Activated naive CD4-positive, alpha-beta T cell treated with anti-CD3 and anti-CD28 coated beads, Interleukin-2, amount 50 U/mL, for 24 hours (primary cell): Measurements from ENCODE around the gene PCDHA1.

Experiments used
- H3K27ac Mint-ChIP-seq: one replicate; pipeline ENCODE4 v1.8.0; 2021; ENCODE audit warnings: mild to moderate bottlenecking, mixed read lengths
- H3K27me3 Mint-ChIP-seq: one replicate; pipeline ENCODE4 v1.8.0; 2021; ENCODE audit warnings: mixed read lengths
- H3K36me3 Mint-ChIP-seq: one replicate; pipeline ENCODE4 v1.8.0; 2021; ENCODE audit warnings: mixed read lengths
- H3K4me1 Mint-ChIP-seq: one replicate; pipeline ENCODE4 v1.8.0; 2021; ENCODE audit warnings: mixed read lengths
- H3K4me3 Mint-ChIP-seq: one replicate; pipeline ENCODE4 v1.8.0; 2021; ENCODE audit warnings: mild to moderate bottlenecking, mixed read lengths
- H3K9me3 Mint-ChIP-seq: one replicate; pipeline ENCODE4 v1.8.0; 2021; ENCODE audit warnings: mixed read lengths

PCDHA1 gene

GRCh38 chr5:140978260-140978659 lies 192.3 kb downstream of the PCDHA1 start:
- H3K27me3 Mint-ChIP-seq: peaks cover 15% of the 10 kb centered on the region
- no peak overlapping the region for H3K4me3 Mint-ChIP-seq

GRCh38 chr5:140978983-140979382 lies 193.0 kb downstream of the PCDHA1 start:
- Mint-ChIP-seq H3K27me3 (peaks cover 17% of the 10 kb centered on the region), H3K36me3 (no peaks in the 10 kb centered on the region), H3K27ac (no peak overlapping the region), H3K4me3 (no peak overlapping the region), H3K9me3 (no peaks in the 10 kb centered on the region), H3K4me1 (no peaks in the 10 kb centered on the region)

More at GRCh38 chr5:140978260-140978659, 192.3 kb downstream of the PCDHA1 start:
- no peaks in the 10 kb centered on the region for H3K9me3 Mint-ChIP-seq
- no peaks in the 10 kb centered on the region for H3K36me3 Mint-ChIP-seq
- H3K4me1 Mint-ChIP-seq: no peaks in the 10 kb centered on the region
- H3K27ac Mint-ChIP-seq: no peak overlapping the region

GRCh38 chr5:140982083-140982716 lies 196.3 kb downstream of the PCDHA1 start:
- Mint-ChIP-seq H3K36me3 (no peaks in the 10 kb centered on the region), H3K9me3 (no peaks in the 10 kb centered on the region), H3K27ac (no peak overlapping the region), H3K4me1 (no peaks in the 10 kb centered on the region), H3K4me3 (no peak overlapping the region), H3K27me3 (peaks cover 13% of the 10 kb centered on the region)

- no peaks in the 10 kb centered on the region for H3K4me1 Mint-ChIP-seq
- H3K27ac Mint-ChIP-seq: no peak overlapping the region
- H3K27me3 Mint-ChIP-seq: peaks cover 9% of the 10 kb centered on the region
- no peaks in the 10 kb centered on the region for H3K36me3 Mint-ChIP-seq
- no peaks in the 10 kb centered on the region for H3K9me3 Mint-ChIP-seq
- H3K4me3 Mint-ChIP-seq: no peak overlapping the region
Observed at GRCh38 chr5:140986117-140986521, 200.2 kb downstream of the PCDHA1 start.

GRCh38 chr5:140988100-140988499 lies 202.2 kb downstream of the PCDHA1 start:
- H3K36me3 Mint-ChIP-seq: no peaks in the 10 kb centered on the region
- H3K27me3 Mint-ChIP-seq: peaks cover 8% of the 10 kb centered on the region
- H3K9me3 Mint-ChIP-seq: no peaks in the 10 kb centered on the region
- H3K4me3 Mint-ChIP-seq: no peak overlapping the region
- H3K4me1 Mint-ChIP-seq: no peaks in the 10 kb centered on the region
- H3K27ac Mint-ChIP-seq: no peak overlapping the region

- Mint-ChIP-seq H3K9me3 (no peaks in the 10 kb centered on the region), H3K4me3 (no peak overlapping the region), H3K4me1 (no peaks in the 10 kb centered on the region)
Observed at GRCh38 chr5:140988608-140989007, 202.7 kb downstream of the PCDHA1 start.

GRCh38 chr5:140989254-140990020 lies 203.5 kb downstream of the PCDHA1 start:
- H3K36me3 Mint-ChIP-seq: no peaks in the 10 kb centered on the region
- peaks cover 7% of the 10 kb centered on the region for H3K27me3 Mint-ChIP-seq
- H3K9me3 Mint-ChIP-seq: no peaks in the 10 kb centered on the region
- no peak overlapping the region for H3K4me3 Mint-ChIP-seq
- H3K27ac Mint-ChIP-seq: no peak overlapping the region
- H3K4me1 Mint-ChIP-seq: no peaks in the 10 kb centered on the region

More at GRCh38 chr5:140988608-140989007, 202.7 kb downstream of the PCDHA1 start:
- no peaks in the 10 kb centered on the region for H3K36me3 Mint-ChIP-seq
- peaks cover 7% of the 10 kb centered on the region for H3K27me3 Mint-ChIP-seq
- no peak overlapping the region for H3K27ac Mint-ChIP-seq

GRCh38 chr5:140992828-140993227 lies 206.9 kb downstream of the PCDHA1 start:
- H3K27ac Mint-ChIP-seq: no peak overlapping the region
- peaks cover 9% of the 10 kb centered on the region for H3K27me3 Mint-ChIP-seq

GRCh38 chr5:140996060-140996459 lies 210.1 kb downstream of the PCDHA1 start:
- no peaks in the 10 kb centered on the region for H3K36me3 Mint-ChIP-seq
- H3K4me3 Mint-ChIP-seq: no peak overlapping the region
- H3K27me3 Mint-ChIP-seq: peaks cover 17% of the 10 kb centered on the region
- H3K9me3 Mint-ChIP-seq: peaks cover 9% of the 10 kb centered on the region
- H3K27ac Mint-ChIP-seq: no peak overlapping the region
- H3K4me1 Mint-ChIP-seq: peaks cover under 1% of the 10 kb centered on the region

More at GRCh38 chr5:140992828-140993227, 206.9 kb downstream of the PCDHA1 start:
- Mint-ChIP-seq H3K9me3 (peaks cover 9% of the 10 kb centered on the region), H3K36me3 (no peaks in the 10 kb centered on the region), H3K4me1 (no peaks in the 10 kb centered on the region), H3K4me3 (no peak overlapping the region)

- Mint-ChIP-seq H3K36me3 (no peaks in the 10 kb centered on the region), H3K9me3 (peaks cover 9% of the 10 kb centered on the region), H3K27ac (no peak overlapping the region), H3K27me3 (peaks cover 33% of the 10 kb centered on the region), H3K4me1 (peaks cover 10% of the 10 kb centered on the region), H3K4me3 (no peak overlapping the region)
Observed at GRCh38 chr5:140998921-140999410, 213.0 kb downstream of the PCDHA1 start.

- Mint-ChIP-seq H3K4me1 (peaks cover 10% of the 10 kb centered on the region), H3K4me3 (no peak overlapping the region), H3K36me3 (no peaks in the 10 kb centered on the region)
Observed at GRCh38 chr5:141001446-141001843, 215.5 kb downstream of the PCDHA1 start.

GRCh38 chr5:141001844-141002604 lies 216.1 kb downstream of the PCDHA1 start:
- no peak overlapping the region for H3K27ac Mint-ChIP-seq
- no peaks in the 10 kb centered on the region for H3K36me3 Mint-ChIP-seq
- peaks cover 6% of the 10 kb centered on the region for H3K9me3 Mint-ChIP-seq
- H3K4me3 Mint-ChIP-seq: no peak overlapping the region
- peaks cover 43% of the 10 kb centered on the region for H3K27me3 Mint-ChIP-seq
- peaks cover 10% of the 10 kb centered on the region for H3K4me1 Mint-ChIP-seq

More at GRCh38 chr5:141001446-141001843, 215.5 kb downstream of the PCDHA1 start:
- no peaks in the 10 kb centered on the region for H3K9me3 Mint-ChIP-seq
- H3K27ac Mint-ChIP-seq: no peak overlapping the region
- H3K27me3 Mint-ChIP-seq: peaks cover 40% of the 10 kb centered on the region

GRCh38 chr5:141002605-141002965 lies 216.6 kb downstream of the PCDHA1 start:
- H3K27ac Mint-ChIP-seq: no peak overlapping the region
- H3K9me3 Mint-ChIP-seq: peaks cover 6% of the 10 kb centered on the region
- peaks cover 42% of the 10 kb centered on the region for H3K27me3 Mint-ChIP-seq
- H3K4me1 Mint-ChIP-seq: peaks cover 10% of the 10 kb centered on the region
- no peak overlapping the region for H3K4me3 Mint-ChIP-seq
- H3K36me3 Mint-ChIP-seq: no peaks in the 10 kb centered on the region

- Mint-ChIP-seq H3K4me1 (peaks cover 10% of the 10 kb centered on the region), H3K9me3 (peaks cover 6% of the 10 kb centered on the region), H3K36me3 (no peaks in the 10 kb centered on the region), H3K27me3 (peaks cover 40% of the 10 kb centered on the region), H3K4me3 (no peak overlapping the region), H3K27ac (no peak overlapping the region)
Observed at GRCh38 chr5:141003031-141003430, 217.1 kb downstream of the PCDHA1 start.

GRCh38 chr5:141003791-141004611 lies 218.1 kb downstream of the PCDHA1 start:
- peaks cover 40% of the 10 kb centered on the region for H3K27me3 Mint-ChIP-seq
- peaks cover 6% of the 10 kb centered on the region for H3K9me3 Mint-ChIP-seq
- H3K4me1 Mint-ChIP-seq: peaks cover 10% of the 10 kb centered on the region

More at GRCh38 chr5:141003791-141004611, 218.1 kb downstream of the PCDHA1 start:
- H3K36me3 Mint-ChIP-seq: no peaks in the 10 kb centered on the region
- no peak overlapping the region for H3K27ac Mint-ChIP-seq
- no peak overlapping the region for H3K4me3 Mint-ChIP-seq
